ENCODE results near the gene MOB3C.

The MOB3C gene

GRCh38 chr1:46576596-46576995 lies 40.0 kb downstream of the MOB3C start:
- no peak overlapping the region for H3K4me3 ChIP-seq (replicated peaks; ENCODE audit: low read depth, low read length)
- DNase-seq (ENCODE audit: extremely low read depth, low read depth), result no peak
- no peak for TF ChIP-seq CTCF (IDR thresholded peaks at IDR 0.05; ENCODE audit: low read depth, low read length, missing control alignments)

- DNase-seq (ENCODE audit: extremely low read depth, low read depth), result no peak
- no peak for TF ChIP-seq CTCF (IDR thresholded peaks at IDR 0.05; ENCODE audit: low read depth, low read length, missing control alignments)
- H3K4me3 ChIP-seq (replicated peaks; ENCODE audit: low read depth, low read length), result no peak overlapping the region
Observed at GRCh38 chr1:46575778-46576177, 40.8 kb downstream of the MOB3C start.

GRCh38 chr1:46575300-46575699 lies 41.3 kb downstream of the MOB3C start:
- no peak overlapping the region for H3K4me3 ChIP-seq (replicated peaks; ENCODE audit: low read depth, low read length)
- no peak for TF ChIP-seq CTCF (IDR thresholded peaks at IDR 0.05; ENCODE audit: low read depth, low read length, missing control alignments)

GRCh38 chr1:46571691-46572225 lies 44.9 kb downstream of the MOB3C start:
- TF ChIP-seq CTCF (IDR thresholded peaks at IDR 0.05; ENCODE audit: low read depth, low read length, missing control alignments), result no peak
- DNase-seq (ENCODE audit: extremely low read depth, low read depth), result no peak
- no peak overlapping the region for H3K4me3 ChIP-seq (replicated peaks; ENCODE audit: low read depth, low read length)

More at GRCh38 chr1:46575300-46575699, 41.3 kb downstream of the MOB3C start:
- DNase-seq (ENCODE audit: extremely low read depth, low read depth), result no peak

- DNase-seq (ENCODE audit: extremely low read depth, low read depth), result no peak
- no peak overlapping the region for H3K4me3 ChIP-seq (replicated peaks; ENCODE audit: low read depth, low read length)
- TF ChIP-seq CTCF (IDR thresholded peaks at IDR 0.05; ENCODE audit: low read depth, low read length, missing control alignments), result no peak
Observed at GRCh38 chr1:46569884-46570725, 46.5 kb downstream of the MOB3C start.

- no peak for DNase-seq (ENCODE audit: extremely low read depth, low read depth)
- H3K4me3 ChIP-seq (replicated peaks; ENCODE audit: low read depth, low read length), result no peak overlapping the region
- TF ChIP-seq CTCF (IDR thresholded peaks at IDR 0.05; ENCODE audit: low read depth, low read length, missing control alignments), result no peak
Observed at GRCh38 chr1:46569116-46569515, 47.5 kb downstream of the MOB3C start.
